PC-9 (cell line): Measurements from ENCODE around the gene FGF12. TPM values are rescaled to one million over a fixed set of nuclear protein-coding genes. Genes with fewer than 3 reads are reported as not detected.

Experiments used
- BruUV-seq: library from RNA; stranded (reverse); fragments of 400-500 nt; replicated peaks from 2 replicates; lab custom pipeline; 2021; lab: Mats Ljungman, UMichigan
- CTCF ChIA-PET: fragments of 300-600 bp; sonication (Branson Sonifier 250); formaldehyde crosslinking; loops from one replicate; lab custom pipeline; 2022; ENCODE audit warnings: antibody characterized with exemption; lab: Charles Lee
- POLR2A ChIA-PET: fragments of 300-600 bp; sonication (Branson Sonifier 250); formaldehyde crosslinking; loops from one replicate; lab custom pipeline; 2022; ENCODE audit warnings: antibody characterized with exemption; ENCODE audit not compliant: unreplicated experiment; lab: Charles Lee
- DNase-seq, 2 experiments: peaks; one replicate each; pipeline versions ENCODE4 v3.0.0 to v3.0.0-alpha.2; 2015 to 2022; ENCODE audit warnings: mixed read lengths in 1 of 2
- H2AFZ ChIP-seq: fragments of 200-600 bp; sonication (generic); 2 replicates; pipeline ENCODE4 v1.8.1; 2017; ENCODE audit warnings: antibody characterized with exemption
- H3F3A ChIP-seq: fragments of 200-600 bp; sonication (generic); 2 replicates; pipeline ENCODE4 v1.8.1; 2017; ENCODE audit warnings: antibody characterized with exemption, mild to moderate bottlenecking, low read depth; ENCODE audit not compliant: insufficient read depth
- H3K27ac ChIP-seq: fragments of 200-600 bp; sonication (generic); 2 replicates; pipeline ENCODE4 v1.6.1; 2016; ENCODE audit warnings: mixed run types
- H3K27me3 ChIP-seq: fragments of 200-600 bp; sonication (generic); 2 replicates; pipeline ENCODE4 v1.6.1; 2016; ENCODE audit warnings: low read depth, mixed run types; ENCODE audit not compliant: insufficient read depth
- H3K36me3 ChIP-seq: fragments of 200-600 bp; sonication (generic); 2 replicates; pipeline ENCODE4 v1.6.1; 2016; ENCODE audit warnings: low read depth, mixed run types
- H3K4me1 ChIP-seq: fragments of 200-600 bp; sonication (generic); replicated peaks from 2 replicates; pipeline ENCODE4 v1.6.1; 2016; ENCODE audit warnings: mixed run types; ENCODE audit not compliant: insufficient read depth
- H3K4me2 ChIP-seq: fragments of 200-600 bp; sonication (generic); 2 replicates; pipeline ENCODE4 v1.6.1; 2017; ENCODE audit warnings: mixed run types
- H3K4me3 ChIP-seq: fragments of 200-600 bp; sonication (generic); 2 replicates; pipeline ENCODE4 v1.6.1; 2016; ENCODE audit warnings: mixed run types
- H3K79me2 ChIP-seq: fragments of 200-600 bp; sonication (generic); 2 replicates; pipeline ENCODE4 v1.6.1; 2017; ENCODE audit warnings: low read depth, mixed run types
- H3K9me2 ChIP-seq: fragments of 200-600 bp; sonication (generic); 2 replicates; pipeline ENCODE4 v1.8.1; 2017; ENCODE audit warnings: mild to moderate bottlenecking; ENCODE audit not compliant: insufficient read depth
- H3K9me3 ChIP-seq: fragments of 200-600 bp; sonication (generic); 2 replicates; pipeline ENCODE4 v1.8.1; 2016; ENCODE audit warnings: low read depth; ENCODE audit not compliant: insufficient read depth
- H4K20me1 ChIP-seq: fragments of 200-600 bp; sonication (generic); 2 replicates; pipeline ENCODE4 v1.8.1; 2017; ENCODE audit not compliant: insufficient read depth
- EZH2 ChIP-seq: fragments of 200-600 bp; sonication (generic); IDR thresholded peaks from 2 replicates; pipeline ENCODE4 v1.8.0; 2017; ENCODE audit warnings: antibody characterized with exemption, low read depth
- intact Hi-C: fragments of 100-400 bp; cut with micrococcal nuclease; formaldehyde crosslinking; loops from one replicate; pipeline ENCODE4 v1.10.0; 2022; ENCODE audit not compliant: unreplicated experiment
- total RNA-seq: library from RNA; stranded (reverse); gene quantifications from 2 replicates; pipeline ENCODE4 v1.2.3, GENCODE V29; 2021
- TF ChIP-seq, protein P1 (sequence below): fragments of 200-600 bp; sonication (generic); conservative IDR thresholded peaks from 2 replicates; pipeline ENCODE4 v1.6.1; 2017; ENCODE audit warnings: mixed run types, antibody characterized with exemption, mild to moderate bottlenecking, moderate library complexity

Gene FGF12
- total RNA-seq, 1 experiment from 2014 or later, result 10.9 TPM

DNA sequence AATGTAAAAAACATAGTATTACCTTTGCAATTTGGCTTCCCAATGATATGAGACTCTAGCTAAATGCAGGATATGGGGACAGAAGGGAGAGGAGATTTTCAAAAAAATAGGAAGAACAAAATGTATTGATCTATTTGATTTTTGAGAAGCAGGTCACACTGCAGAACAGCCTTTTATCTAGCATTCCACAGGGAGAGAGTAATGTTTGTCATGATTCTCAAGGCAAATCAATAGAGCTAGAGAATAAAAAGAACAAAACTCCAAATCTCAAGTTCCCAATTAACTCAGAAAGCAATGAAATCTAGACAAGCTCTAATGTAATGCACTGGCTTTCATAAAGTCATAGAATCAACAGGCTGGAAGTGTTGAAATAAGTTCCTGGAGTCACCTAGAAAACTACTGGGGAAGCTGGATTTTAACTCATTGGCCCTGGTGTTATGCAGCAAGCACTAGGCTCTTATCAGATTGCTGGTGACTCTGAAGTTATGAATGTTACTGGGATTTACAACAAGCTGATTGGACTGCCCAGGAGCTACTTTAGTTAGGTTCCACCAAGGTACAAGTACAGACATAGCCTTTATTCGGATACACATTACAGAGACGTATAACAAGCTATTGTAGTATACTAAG lies 442.8 kb downstream of the FGF12 start:
- Histone ChIP-seq H2AFZ (no peak overlapping the region), H3K36me3 (no peaks in the 10 kb centered on the region), H3K9me2 (no peaks in the 10 kb centered on the region), H3K27me3 (no peaks in the 10 kb centered on the region), H3K9me3 (no peaks in the 10 kb centered on the region), H3F3A (no peaks in the 10 kb centered on the region), H3K79me2 (no peaks in the 10 kb centered on the region), H4K20me1 (no peaks in the 10 kb centered on the region), H3K4me1 (no peaks in the 10 kb centered on the region), H3K27ac (no peak overlapping the region), H3K4me3 (no peak overlapping the region), H3K4me2 (no peak overlapping the region)
- ChIA-PET CTCF (no interaction called here), POLR2A (interaction anchor here (0.6 kb wide), 1 partner anchor 405 kb away, joined by 4 read pairs; no protein-coding TSS in a partner anchor)
- intact Hi-C loops, result no loop called here
- no peak for DNase-seq
- TF ChIP-seq, protein P1, sequence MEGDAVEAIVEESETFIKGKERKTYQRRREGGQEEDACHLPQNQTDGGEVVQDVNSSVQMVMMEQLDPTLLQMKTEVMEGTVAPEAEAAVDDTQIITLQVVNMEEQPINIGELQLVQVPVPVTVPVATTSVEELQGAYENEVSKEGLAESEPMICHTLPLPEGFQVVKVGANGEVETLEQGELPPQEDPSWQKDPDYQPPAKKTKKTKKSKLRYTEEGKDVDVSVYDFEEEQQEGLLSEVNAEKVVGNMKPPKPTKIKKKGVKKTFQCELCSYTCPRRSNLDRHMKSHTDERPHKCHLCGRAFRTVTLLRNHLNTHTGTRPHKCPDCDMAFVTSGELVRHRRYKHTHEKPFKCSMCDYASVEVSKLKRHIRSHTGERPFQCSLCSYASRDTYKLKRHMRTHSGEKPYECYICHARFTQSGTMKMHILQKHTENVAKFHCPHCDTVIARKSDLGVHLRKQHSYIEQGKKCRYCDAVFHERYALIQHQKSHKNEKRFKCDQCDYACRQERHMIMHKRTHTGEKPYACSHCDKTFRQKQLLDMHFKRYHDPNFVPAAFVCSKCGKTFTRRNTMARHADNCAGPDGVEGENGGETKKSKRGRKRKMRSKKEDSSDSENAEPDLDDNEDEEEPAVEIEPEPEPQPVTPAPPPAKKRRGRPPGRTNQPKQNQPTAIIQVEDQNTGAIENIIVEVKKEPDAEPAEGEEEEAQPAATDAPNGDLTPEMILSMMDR, result no peak
- TF ChIP-seq EZH2, result no peak
- no TSS peak for BruUV-seq

DNA sequence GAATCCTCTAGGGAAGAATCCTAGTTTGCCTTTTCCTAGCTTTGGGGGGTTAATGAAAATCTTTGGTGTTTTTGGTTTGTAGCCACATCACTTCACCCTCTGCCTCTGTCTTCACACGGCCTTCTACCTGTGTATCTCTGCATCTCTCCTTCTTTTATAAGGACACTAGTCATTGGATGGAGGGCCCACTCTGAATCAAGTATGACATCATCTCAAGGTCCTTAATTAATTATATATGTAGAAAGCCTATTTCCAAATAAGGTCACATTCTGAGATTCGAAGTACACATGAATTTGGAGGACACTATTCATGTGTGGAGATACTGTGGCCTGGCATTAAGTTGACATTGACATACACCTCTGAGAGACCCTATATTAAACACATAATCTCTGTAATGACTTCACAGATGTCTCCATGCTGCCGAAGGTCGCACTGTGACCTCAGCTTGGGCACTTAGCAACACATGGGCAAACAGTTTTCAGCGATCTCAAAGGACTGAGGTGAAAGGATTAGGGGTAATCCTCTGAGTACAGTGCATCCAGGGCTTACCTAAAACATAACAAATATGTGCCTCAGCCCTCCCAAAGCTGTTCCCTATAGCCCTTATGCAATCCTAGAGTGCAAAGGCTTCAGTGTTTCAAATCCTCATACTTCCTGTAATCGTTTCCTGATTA lies 446.0 kb downstream of the FGF12 start:
- no peak for DNase-seq
- H3F3A ChIP-seq, result peaks cover 3% of the 10 kb centered on the region; the same call in 1 of the 2 replicates
- ChIA-PET CTCF (no interaction called here), POLR2A (no interaction called here)
- H3K4me2 ChIP-seq, result no peak overlapping the region
- H3K27me3 ChIP-seq, result no peaks in the 10 kb centered on the region
- no peaks in the 10 kb centered on the region for H4K20me1 ChIP-seq
- peaks cover 3% of the 10 kb centered on the region; the same call in 1 of the 2 replicates for H3K4me1 ChIP-seq
- TF ChIP-seq, protein P1, result no peak
- no peak for TF ChIP-seq EZH2
- no peak overlapping the region for H2AFZ ChIP-seq
- intact Hi-C loops, result no loop called here
- BruUV-seq, result no TSS peak
- H3K4me3 ChIP-seq, result no peak overlapping the region
- no peaks in the 10 kb centered on the region for H3K36me3 ChIP-seq
- H3K79me2 ChIP-seq, result no peaks in the 10 kb centered on the region
- no peaks in the 10 kb centered on the region for H3K9me3 ChIP-seq
- H3K9me2 ChIP-seq, result no peaks in the 10 kb centered on the region
- H3K27ac ChIP-seq, result no peak overlapping the region

DNA sequence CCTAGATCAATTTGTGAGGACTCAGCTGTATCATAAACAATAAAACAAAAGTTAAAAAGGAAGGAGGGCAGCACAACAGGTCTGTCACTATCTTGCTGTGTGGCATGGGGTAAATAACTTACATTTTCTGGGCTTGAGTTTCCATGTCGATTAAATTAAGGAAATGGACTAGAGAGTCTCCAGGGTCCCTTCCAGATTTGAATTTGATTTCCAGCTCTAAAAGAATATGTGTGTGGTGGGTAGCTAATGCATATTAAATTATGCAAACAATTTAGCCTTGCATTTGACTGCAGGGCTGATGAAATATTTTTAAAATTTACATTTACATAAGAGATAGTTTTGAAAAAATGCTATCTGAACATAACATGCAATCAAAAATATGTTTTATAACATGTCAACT lies 447.7 kb downstream of the FGF12 start:
- H3K9me3 ChIP-seq, result 0 out of 2 replicates have a peak, but pooled peaks cover 5% of the 10 kb centered on the region
- POLR2A ChIA-PET, result interaction anchor here (0.6 kb wide), 1 partner anchor 93 kb away, joined by 9 read pairs; no protein-coding TSS in a partner anchor
- CTCF ChIA-PET, result no interaction called here

More for the DNA sequence above, 447.7 kb downstream of the FGF12 start:
- DNase-seq, result no peak
- H3K36me3 ChIP-seq, result no peaks in the 10 kb centered on the region
- BruUV-seq, result no TSS peak
- H4K20me1 ChIP-seq, result no peaks in the 10 kb centered on the region
- peaks cover 16% of the 10 kb centered on the region for H3F3A ChIP-seq
- no peaks in the 10 kb centered on the region for H3K79me2 ChIP-seq
- H3K4me2 ChIP-seq, result no peak overlapping the region
- H3K9me2 ChIP-seq, result no peaks in the 10 kb centered on the region
- TF ChIP-seq, protein P1, result no peak
- TF ChIP-seq EZH2, result no peak
- intact Hi-C loops, result no loop called here
- H3K4me1 ChIP-seq, result peaks cover 18% of the 10 kb centered on the region
- H3K27ac ChIP-seq, result no peak overlapping the region
- H2AFZ ChIP-seq, result no peak overlapping the region
- H3K4me3 ChIP-seq, result no peak overlapping the region
- no peaks in the 10 kb centered on the region for H3K27me3 ChIP-seq
